HEK293 (cell line): Measurements from ENCODE around the gene MRPS6.

Source experiments
- CTCF ChIA-PET: fragments of 350-600 bp; formaldehyde crosslinking; extraction: SDS; loops from one replicate; lab custom pipeline; 2021; ENCODE audit warnings: antibody characterized with exemption; lab: Yijun Ruan, JAX
- POLR2A ChIA-PET: fragments of 300-600 bp; formaldehyde crosslinking; extraction: SDS; loops from one replicate; lab custom pipeline; 2020; ENCODE audit warnings: antibody characterized with exemption, inconsistent platforms; lab: Yijun Ruan, JAX
- H3K27ac ChIP-seq: fragments of 200-500 bp; sonication (Bioruptor generic); 2 replicates; pipeline ENCODE4 v1.5.1; 2014; ENCODE audit warnings: low read depth, low read length, control low read depth, inconsistent platforms; ENCODE audit errors: extremely low read depth
- H3K36me3 ChIP-seq, 2 experiments: fragments of 200-500 bp in 1 of 2; sonication (Bioruptor generic) in 1 of 2; 1 replicate in 1 of 2; 2 replicates in 1 of 2; pipeline ENCODE4 v1.5.1; 2014 to 2017; ENCODE audit warnings: inconsistent platforms in 2 of 2, low read length in 2 of 2; ENCODE audit not compliant: control insufficient read depth in 2 of 2, insufficient read depth in 1 of 2
- H3K4me1 ChIP-seq: fragments of 200-500 bp; sonication (Bioruptor generic); 2 replicates; pipeline ENCODE4 v1.5.1; 2014; ENCODE audit warnings: mild to moderate bottlenecking, low read length, inconsistent platforms; ENCODE audit not compliant: control insufficient read depth, insufficient read depth
- H3K4me3 ChIP-seq: 2 replicates; pipeline ENCODE4 v1.5.1; 2011; ENCODE audit warnings: low read depth, mild to moderate bottlenecking, control low read depth, low read length, moderate library complexity
- H3K9me3 ChIP-seq: fragments of 200-500 bp; sonication (Bioruptor generic); 2 replicates; pipeline ENCODE4 v1.5.1; 2014; ENCODE audit warnings: low read depth, low read length, inconsistent platforms; ENCODE audit not compliant: control insufficient read depth, insufficient read depth
- EGR2 ChIP-seq: fragments of 450-650 bp; formaldehyde crosslinking; IDR thresholded peaks from 2 replicates; pipeline ENCODE4 v1.5.1; 2016; ENCODE audit warnings: low read depth, missing biosample characterization, missing genetic modification characterization
- ELK4 ChIP-seq: IDR thresholded peaks from 2 replicates; pipeline ENCODE4 v1.6.1; 2011; ENCODE audit warnings: mild to moderate bottlenecking, low read depth, low read length, borderline replicate concordance
- HOXD13 ChIP-seq: sonication (generic); formaldehyde crosslinking; IDR thresholded peaks from 2 replicates; pipeline ENCODE4 v1.8.0; 2022; ENCODE audit warnings: missing genetic modification reagents, borderline replicate concordance
- IKZF3 ChIP-seq: fragments of 450-650 bp; IDR thresholded peaks from 2 replicates; pipeline ENCODE4 v1.5.0; 2018; ENCODE audit warnings: missing biosample characterization, mild to moderate bottlenecking, missing genetic modification characterization, moderate library complexity
- KLF10 ChIP-seq: fragments of 450-650 bp; IDR thresholded peaks from 2 replicates; pipeline ENCODE4 v1.5.1; 2018; ENCODE audit warnings: missing biosample characterization, mild to moderate bottlenecking, missing genetic modification characterization
- KLF8 ChIP-seq: fragments of 450-650 bp; formaldehyde crosslinking; IDR thresholded peaks from 2 replicates; pipeline ENCODE4 v1.5.1; 2016; ENCODE audit warnings: missing biosample characterization, missing genetic modification characterization
- TSHZ1 ChIP-seq: fragments of 450-650 bp; formaldehyde crosslinking; IDR thresholded peaks from 2 replicates; pipeline ENCODE4 v1.5.1; 2016; ENCODE audit warnings: missing biosample characterization, missing genetic modification characterization, borderline replicate concordance
- WT1 ChIP-seq: fragments of 450-650 bp; formaldehyde crosslinking; IDR thresholded peaks from 2 replicates; pipeline ENCODE4 v1.5.1; 2016; ENCODE audit warnings: missing biosample characterization, missing genetic modification characterization
- ZEB2 ChIP-seq: fragments of 450-650 bp; formaldehyde crosslinking; IDR thresholded peaks from 2 replicates; pipeline ENCODE4 v1.5.1; 2016; ENCODE audit warnings: missing biosample characterization, missing genetic modification characterization
- ZIC2 ChIP-seq: fragments of 450-650 bp; formaldehyde crosslinking; IDR thresholded peaks from 2 replicates; pipeline ENCODE4 v1.5.1; 2016; ENCODE audit warnings: missing biosample characterization, missing genetic modification characterization
- ZNF16 ChIP-seq: fragments of 450-650 bp; formaldehyde crosslinking; IDR thresholded peaks from 2 replicates; pipeline ENCODE4 v1.5.1; 2016; ENCODE audit warnings: low read depth, missing biosample characterization, missing genetic modification characterization
- ZNF169 ChIP-seq: fragments of 450-650 bp; formaldehyde crosslinking; IDR thresholded peaks from 2 replicates; pipeline ENCODE4 v1.5.1; 2016; ENCODE audit warnings: missing biosample characterization, missing genetic modification characterization
- ZNF26 ChIP-seq: fragments of 450-650 bp; formaldehyde crosslinking; IDR thresholded peaks from 2 replicates; pipeline ENCODE4 v1.5.1; 2016; ENCODE audit warnings: missing biosample characterization, missing genetic modification characterization
- ZNF292 ChIP-seq: fragments of 450-650 bp; formaldehyde crosslinking; IDR thresholded peaks from 2 replicates; pipeline ENCODE4 v1.5.1; 2016; ENCODE audit warnings: low read depth, missing biosample characterization, missing genetic modification characterization, borderline replicate concordance
- ZNF311 ChIP-seq: fragments of 450-650 bp; formaldehyde crosslinking; IDR thresholded peaks from 2 replicates; pipeline ENCODE4 v1.5.1; 2017; ENCODE audit warnings: missing biosample characterization, missing genetic modification characterization, borderline replicate concordance
- ZNF362 ChIP-seq: fragments of 450-650 bp; formaldehyde crosslinking; IDR thresholded peaks from 2 replicates; pipeline ENCODE4 v1.5.1; 2016; ENCODE audit warnings: missing biosample characterization, missing genetic modification characterization
- ZNF366 ChIP-seq: fragments of 450-650 bp; formaldehyde crosslinking; conservative IDR thresholded peaks from 2 replicates; pipeline ENCODE4 v1.5.1; 2016; ENCODE audit warnings: missing biosample characterization, missing genetic modification characterization
- ZNF433 ChIP-seq: fragments of 450-650 bp; formaldehyde crosslinking; IDR thresholded peaks from 2 replicates; pipeline ENCODE4 v1.5.1; 2016; ENCODE audit warnings: missing biosample characterization, missing genetic modification characterization, low read depth
- ZNF561 ChIP-seq: fragments of 450-650 bp; IDR thresholded peaks from 2 replicates; pipeline ENCODE4 v1.5.1; 2018; ENCODE audit warnings: missing biosample characterization, missing genetic modification characterization, borderline replicate concordance
- ZNF600 ChIP-seq: fragments of 450-650 bp; formaldehyde crosslinking; IDR thresholded peaks from 2 replicates; pipeline ENCODE4 v1.5.1; 2016; ENCODE audit warnings: missing biosample characterization, missing genetic modification characterization

The MRPS6 gene

GRCh38 chr21:34086887-34087306, 13.5 kb downstream of the MRPS6 start:
- POLR2A ChIA-PET = interaction anchor here (1.5 kb wide), 1 partner anchor 14 kb away, joined by 4 read pairs; the partner anchor contains the start of genes MRPS6 and SLC5A3
- H3K27ac ChIP-seq = no peak overlapping the region
- no peaks in the 10 kb centered on the region for H3K9me3 ChIP-seq
- TF ChIP-seq ZNF169 (tag by site-specific recombination) (no peak), IKZF3 (no peak), ZNF16 (tag by site-specific recombination) (no peak), ZEB2 (no peak), ZNF600 (tag by site-specific recombination) (peak; percentile 55), KLF8 (no peak)
- TF ChIP-seq, all 188 proteins: peak for 1
- H3K4me1 ChIP-seq = peaks cover 13% of the 10 kb centered on the region; the same call in 1 of the 2 replicates
- H3K36me3 ChIP-seq = peaks cover 0 to 3% of the 10 kb centered on the region in 2 experiments; a peak in 1 of 3 replicates
- H3K4me3 ChIP-seq = no peak overlapping the region
- CTCF ChIA-PET = interaction anchor here (0.6 to 1.2 kb wide), 2 partner anchors 163 to 164 kb away, joined by 3 to 5 read pairs; no protein-coding TSS in a partner anchor

- TF ChIP-seq TSHZ1 (tag by site-specific recombination) = no peak
- no peak for TF ChIP-seq KLF8
- no peak for TF ChIP-seq ZNF26
- TF ChIP-seq ZNF311 (tag by site-specific recombination) = no peak
- TF ChIP-seq ZNF433 (tag by site-specific recombination) = no peak
- no peak for TF ChIP-seq ZNF561 (tag by site-specific recombination)
- no peak for TF ChIP-seq ZNF292 (tag by site-specific recombination)
- TF ChIP-seq ZIC2 = no peak
- no peak for TF ChIP-seq ZNF362 (tag by site-specific recombination)
- no peak for TF ChIP-seq HOXD13
- TF ChIP-seq ZNF366 (tag by site-specific recombination) = no peak
- no peak for TF ChIP-seq ELK4
- no peak for TF ChIP-seq EGR2 (tag by site-specific recombination)
- TF ChIP-seq KLF10 (tag by site-specific recombination) = no peak
- no peak for TF ChIP-seq WT1
- TF ChIP-seq, all 188 proteins: peak for 0
- CTCF ChIA-PET = interaction anchor here (0.6 to 1.2 kb wide), 2 partner anchors 114 to 167 kb away, joined by 3 to 4 read pairs; no protein-coding TSS in a partner anchor
- Histone ChIP-seq H3K4me1 (peaks cover 23% of the 10 kb centered on the region), H3K4me3 (no peak overlapping the region), H3K9me3 (no peaks in the 10 kb centered on the region), H3K27ac (no peak overlapping the region), H3K36me3 (no peaks in the 10 kb centered on the region)
- POLR2A ChIA-PET = no interaction called here
These were observed 15.4 kb downstream of the MRPS6 start for GRCh38 chr21:34088752-34089151.
